ENCODE results near the gene SERF2.

SERF2 gene

DNA sequence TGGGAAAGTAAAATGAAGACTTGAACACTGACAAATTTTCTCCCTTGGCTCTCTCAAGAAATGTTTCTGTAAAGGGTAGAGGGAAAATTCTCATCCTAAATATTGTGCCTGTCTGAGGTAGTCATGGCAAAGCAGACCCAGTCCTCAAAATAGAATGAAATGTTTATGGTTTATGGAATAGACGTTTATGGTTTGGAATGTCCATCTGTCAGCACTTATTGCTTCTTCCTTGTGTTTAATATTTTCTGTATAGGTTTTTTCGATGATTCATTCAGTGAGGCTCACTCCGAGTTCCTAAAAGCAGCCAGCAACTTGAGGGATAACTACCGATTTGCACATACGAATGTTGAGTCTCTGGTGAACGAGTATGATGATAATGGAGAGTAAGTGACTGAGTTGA lies 29.3 kb upstream of the SERF2 start:
- Histone ChIP-seq H3K4me1 (peaks cover 11% of the 10 kb centered on the region), H3K36me3 (peaks cover 90% of the 10 kb centered on the region), H3K27me3 (no peaks in the 10 kb centered on the region), H3K4me3 (ENCODE audit: low read depth, low read length) (no peak overlapping the region), H3K9me3 (no peaks in the 10 kb centered on the region)
- TF ChIP-seq, protein P1, sequence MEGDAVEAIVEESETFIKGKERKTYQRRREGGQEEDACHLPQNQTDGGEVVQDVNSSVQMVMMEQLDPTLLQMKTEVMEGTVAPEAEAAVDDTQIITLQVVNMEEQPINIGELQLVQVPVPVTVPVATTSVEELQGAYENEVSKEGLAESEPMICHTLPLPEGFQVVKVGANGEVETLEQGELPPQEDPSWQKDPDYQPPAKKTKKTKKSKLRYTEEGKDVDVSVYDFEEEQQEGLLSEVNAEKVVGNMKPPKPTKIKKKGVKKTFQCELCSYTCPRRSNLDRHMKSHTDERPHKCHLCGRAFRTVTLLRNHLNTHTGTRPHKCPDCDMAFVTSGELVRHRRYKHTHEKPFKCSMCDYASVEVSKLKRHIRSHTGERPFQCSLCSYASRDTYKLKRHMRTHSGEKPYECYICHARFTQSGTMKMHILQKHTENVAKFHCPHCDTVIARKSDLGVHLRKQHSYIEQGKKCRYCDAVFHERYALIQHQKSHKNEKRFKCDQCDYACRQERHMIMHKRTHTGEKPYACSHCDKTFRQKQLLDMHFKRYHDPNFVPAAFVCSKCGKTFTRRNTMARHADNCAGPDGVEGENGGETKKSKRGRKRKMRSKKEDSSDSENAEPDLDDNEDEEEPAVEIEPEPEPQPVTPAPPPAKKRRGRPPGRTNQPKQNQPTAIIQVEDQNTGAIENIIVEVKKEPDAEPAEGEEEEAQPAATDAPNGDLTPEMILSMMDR (IDR thresholded peaks at IDR 0.05; ENCODE audit: low read depth, low read length): no peak
- no peak for DNase-seq

DNA sequence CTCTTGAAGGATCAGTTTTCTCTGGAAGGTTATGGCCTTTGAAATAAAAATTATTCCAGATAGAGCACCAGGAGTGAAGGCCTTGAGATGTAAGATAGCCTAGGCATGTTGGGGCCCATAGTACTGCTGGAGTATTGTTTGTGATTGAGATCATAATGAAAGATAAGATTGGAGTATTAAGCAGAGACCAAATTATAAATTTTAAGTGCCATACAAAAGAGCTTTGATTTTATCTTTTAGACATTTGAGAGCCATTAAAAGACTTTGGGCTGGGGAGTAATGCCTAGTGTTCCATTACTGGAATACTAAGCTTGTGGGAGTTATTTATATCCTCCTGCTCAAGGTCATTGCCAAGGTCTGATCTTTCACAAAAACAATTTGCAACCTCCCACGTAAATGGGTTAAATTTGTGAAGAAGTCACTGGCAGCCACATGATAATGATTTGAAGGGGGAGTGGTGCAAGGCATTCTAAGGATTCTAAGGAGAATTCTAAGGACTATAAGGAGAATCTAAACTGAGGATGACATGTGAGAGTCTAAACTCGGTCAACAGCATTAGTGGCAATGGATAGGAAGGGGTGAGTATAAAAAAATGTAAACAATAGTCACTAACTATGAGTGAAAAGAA lies 28.2 kb upstream of the SERF2 start:
- no peaks in the 10 kb centered on the region for H3K9me3 ChIP-seq
- peaks cover 93% of the 10 kb centered on the region for H3K36me3 ChIP-seq
- no peak for DNase-seq
- peaks cover 11% of the 10 kb centered on the region for H3K4me1 ChIP-seq
- TF ChIP-seq, protein P1 (IDR thresholded peaks at IDR 0.05; ENCODE audit: low read depth, low read length): no peak
- H3K27me3 ChIP-seq: no peaks in the 10 kb centered on the region
- H3K4me3 ChIP-seq (ENCODE audit: low read depth, low read length): no peak overlapping the region

DNA sequence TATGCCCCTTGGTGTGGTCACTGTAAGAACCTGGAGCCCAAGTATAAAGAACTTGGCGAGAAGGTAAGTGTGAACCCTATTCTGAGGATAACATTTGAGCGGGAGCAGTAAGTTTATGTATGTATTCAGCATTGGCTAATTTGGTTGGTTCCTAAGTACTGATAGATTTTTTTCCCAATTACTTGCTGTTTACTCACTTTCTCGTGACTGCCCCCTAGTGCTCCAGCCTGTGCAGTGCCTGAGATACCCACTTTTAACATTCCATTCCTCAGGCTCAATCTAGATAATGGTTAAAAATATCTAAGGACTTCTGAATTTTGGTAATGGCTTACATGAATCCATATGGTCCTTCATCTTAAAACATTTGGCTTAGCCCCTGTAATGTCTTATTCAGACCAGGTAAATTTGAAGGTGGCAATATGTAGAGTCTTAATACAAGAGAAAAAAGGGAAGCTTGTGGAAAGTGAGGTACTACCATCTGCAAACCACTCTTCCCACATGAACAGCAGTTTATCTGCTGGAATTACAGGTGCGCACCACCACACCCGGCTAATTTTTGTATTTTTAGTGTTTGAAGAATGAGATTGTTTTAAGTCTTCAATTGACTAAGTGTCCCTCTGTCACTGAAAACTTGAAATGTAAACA lies 22.4 kb upstream of the SERF2 start:
- TF ChIP-seq, protein P1 (IDR thresholded peaks at IDR 0.05; ENCODE audit: low read depth, low read length): peak; percentile 93
- peaks cover 87% of the 10 kb centered on the region for H3K36me3 ChIP-seq
- H3K4me3 ChIP-seq (ENCODE audit: low read depth, low read length): no peak overlapping the region
- H3K4me1 ChIP-seq: no peaks in the 10 kb centered on the region
- H3K9me3 ChIP-seq: no peaks in the 10 kb centered on the region
- H3K27me3 ChIP-seq: no peaks in the 10 kb centered on the region
- peak; percentile 70 for DNase-seq

DNA sequence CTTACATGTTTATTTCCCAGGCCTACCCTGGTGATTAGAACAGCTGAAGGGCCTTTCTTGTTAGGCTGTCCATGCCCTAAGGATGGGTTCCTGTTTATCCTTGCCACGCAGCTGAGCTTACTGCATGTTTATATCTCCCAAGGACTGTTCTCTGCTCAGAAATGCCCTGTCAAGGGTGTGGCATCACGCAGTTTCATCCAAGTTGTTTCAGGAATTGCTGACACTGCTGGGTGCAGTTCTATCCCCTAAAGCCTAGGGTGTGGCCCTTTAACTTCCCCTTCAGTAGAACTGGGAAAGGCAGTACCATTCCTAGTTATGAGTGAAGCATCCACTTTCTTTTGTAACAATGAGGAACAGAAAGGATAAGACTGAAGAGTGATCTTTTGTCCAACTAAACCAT lies 20.3 kb upstream of the SERF2 start:
- Histone ChIP-seq H3K4me1 (no peaks in the 10 kb centered on the region), H3K4me3 (ENCODE audit: low read depth, low read length) (no peak overlapping the region), H3K27me3 (no peaks in the 10 kb centered on the region), H3K9me3 (no peaks in the 10 kb centered on the region), H3K36me3 (peaks cover 66% of the 10 kb centered on the region)
- TF ChIP-seq, protein P1 (IDR thresholded peaks at IDR 0.05; ENCODE audit: low read depth, low read length): no peak
- no peak for DNase-seq

DNA sequence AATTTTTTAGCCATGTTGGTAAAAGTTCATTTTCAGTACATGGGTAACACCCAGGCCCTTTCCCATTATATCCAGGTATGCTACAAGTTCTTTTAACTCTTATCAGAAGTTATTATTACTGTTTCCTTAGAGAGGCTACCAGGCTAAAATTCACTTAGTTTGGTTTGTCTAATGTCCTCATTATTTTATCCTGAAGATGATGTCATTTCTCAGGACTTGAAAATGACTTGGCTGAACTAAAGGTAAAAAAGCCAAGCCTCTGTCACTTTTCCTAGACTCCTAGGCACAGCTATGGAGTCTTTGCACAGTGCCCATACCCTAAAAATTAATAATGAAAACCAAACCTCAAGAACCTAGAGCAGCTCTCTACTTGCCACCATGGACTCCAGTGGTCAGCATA lies 19.5 kb upstream of the SERF2 start:
- Histone ChIP-seq H3K9me3 (no peaks in the 10 kb centered on the region), H3K27me3 (no peaks in the 10 kb centered on the region), H3K36me3 (peaks cover 58% of the 10 kb centered on the region), H3K4me3 (ENCODE audit: low read depth, low read length) (no peak overlapping the region), H3K4me1 (no peaks in the 10 kb centered on the region)
- no peak for DNase-seq
- TF ChIP-seq, protein P1 (IDR thresholded peaks at IDR 0.05; ENCODE audit: low read depth, low read length): no peak

DNA sequence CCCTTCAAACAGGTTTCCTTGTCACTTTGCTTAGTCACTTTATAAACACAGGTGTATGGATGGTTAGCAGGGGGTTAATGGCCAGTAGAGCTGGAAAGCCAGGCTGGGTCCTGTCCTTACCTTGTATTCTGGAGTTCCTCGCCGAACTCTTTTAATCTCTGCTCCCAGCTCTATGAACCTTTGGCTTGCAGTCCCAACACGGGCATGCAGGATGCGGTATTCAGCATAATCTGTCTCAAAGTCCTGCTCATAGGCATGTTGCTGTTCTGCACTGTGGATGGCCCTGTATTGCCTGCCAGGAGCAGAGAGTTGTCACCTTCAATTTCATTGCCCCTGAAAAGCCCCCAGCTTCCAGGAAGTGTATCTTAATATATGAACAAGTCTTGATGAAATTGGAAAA lies 18.1 kb upstream of the SERF2 start:
- H3K36me3 ChIP-seq: peaks cover 46% of the 10 kb centered on the region
- H3K9me3 ChIP-seq: no peaks in the 10 kb centered on the region
- H3K27me3 ChIP-seq: no peaks in the 10 kb centered on the region
- TF ChIP-seq, protein P1 (IDR thresholded peaks at IDR 0.05; ENCODE audit: low read depth, low read length): no peak
- DNase-seq: no peak
- H3K4me1 ChIP-seq: no peaks in the 10 kb centered on the region
- no peak overlapping the region for H3K4me3 ChIP-seq (ENCODE audit: low read depth, low read length)
